CD14-positive monocyte (primary cell): Measurements from ENCODE around the gene PRAC1. TPM values are rescaled to one million over a fixed set of nuclear protein-coding genes. Genes with fewer than 3 reads are reported as not detected.

ENCODE experiments used
- DNase-seq, 3 donors: peaks; one replicate each; pipeline ENCODE4 v3.0.0-alpha.2; 2011 to 2022
- H2AFZ ChIP-seq: 2 replicates; pipeline ENCODE4 v1.6.0; 2012; ENCODE audit warnings: mild to moderate bottlenecking, low read depth, low read length, inconsistent platforms; ENCODE audit not compliant: insufficient read depth, poor library complexity, severe bottlenecking
- H3K27ac ChIP-seq, 2 donors: 1 replicate in 1 of 2; 2 replicates in 1 of 2; pipeline ENCODE4 v1.5.1; 2012 to 2013; ENCODE audit warnings: low read length in 2 of 2, control low read depth in 1 of 2, inconsistent platforms in 1 of 2, low read depth in 1 of 2, mild to moderate bottlenecking in 1 of 2
- H3K27me3 ChIP-seq, 2 donors: one replicate each; pipeline versions ENCODE4 v1.6.0 to v1.6.1; 2011 to 2013; ENCODE audit warnings: low read length in 2 of 2; ENCODE audit not compliant: control insufficient read depth in 2 of 2, insufficient read depth in 2 of 2
- H3K36me3 ChIP-seq, 2 donors: replicated peaks in 1 of 2; 1 replicate in 1 of 2; 2 replicates in 1 of 2; pipeline versions ENCODE4 v1.5.1 to v1.6.1; 2012 to 2013; ENCODE audit warnings: low read length in 2 of 2, control low read depth in 1 of 2, inconsistent platforms in 1 of 2, mild to moderate bottlenecking in 1 of 2; ENCODE audit not compliant: insufficient read depth in 2 of 2, control insufficient read depth in 1 of 2
- H3K4me1 ChIP-seq, 2 donors: 1 replicate in 1 of 2; 2 replicates in 1 of 2; pipeline versions ENCODE4 v1.5.1 to v1.6.1; 2012 to 2013; ENCODE audit warnings: low read length in 2 of 2, control low read depth in 1 of 2, inconsistent platforms in 1 of 2, mild to moderate bottlenecking in 1 of 2, moderate library complexity in 1 of 2; ENCODE audit not compliant: insufficient read depth in 2 of 2, control insufficient read depth in 1 of 2
- H3K4me2 ChIP-seq: replicated peaks from 2 replicates; pipeline ENCODE3; 2012; ENCODE audit warnings: low read length, moderate library complexity, mild to moderate bottlenecking; ENCODE audit not compliant: poor library complexity, severe bottlenecking; ENCODE audit errors: extremely low read depth
- H3K4me3 ChIP-seq, 3 experiments: fragments of 200-600 bp in 1 of 3; sonication (generic) in 1 of 3; replicated peaks in 1 of 3; 1 replicate in 2 of 3; 2 replicates in 1 of 3; pipeline ENCODE4 v1.5.1; 2011 to 2013; ENCODE audit warnings: low read length in 3 of 3, mild to moderate bottlenecking in 3 of 3, control low read depth in 2 of 3, low read depth in 2 of 3, inconsistent platforms in 1 of 3, moderate library complexity in 1 of 3
- H3K79me2 ChIP-seq: 2 replicates; pipeline ENCODE4 v1.6.0; 2012; ENCODE audit warnings: mild to moderate bottlenecking, control low read depth, inconsistent platforms, low read length, moderate library complexity; ENCODE audit not compliant: insufficient read depth
- H3K9ac ChIP-seq: 2 replicates; pipeline ENCODE4 v1.6.0; 2017; ENCODE audit warnings: low read length, mild to moderate bottlenecking; ENCODE audit not compliant: insufficient read depth, poor library complexity, severe bottlenecking
- H3K9me3 ChIP-seq, 2 donors: replicated peaks in 1 of 2; 1 replicate in 1 of 2; 2 replicates in 1 of 2; pipeline versions ENCODE4 v1.5.1 to v1.6.1; 2012 to 2013; ENCODE audit warnings: low read length in 2 of 2, control low read depth in 1 of 2; ENCODE audit not compliant: control insufficient read depth in 1 of 2, insufficient read depth in 1 of 2
- H4K20me1 ChIP-seq: 2 replicates; pipeline ENCODE4 v1.6.0; 2012; ENCODE audit warnings: mild to moderate bottlenecking, low read length, control low read depth, moderate library complexity; ENCODE audit not compliant: insufficient read depth
- H3K27ac Mint-ChIP-seq, 7 donors: one replicate each; pipeline ENCODE4 v1.8.0; 2020; ENCODE audit warnings: mild to moderate bottlenecking in 7 of 7, mixed read lengths in 7 of 7, moderate library complexity in 6 of 7, inconsistent platforms in 2 of 7
- H3K27me3 Mint-ChIP-seq, 3 donors: one replicate each; pipeline ENCODE4 v1.8.0; 2021 to 2022; ENCODE audit warnings: low read depth in 3 of 3, mild to moderate bottlenecking in 3 of 3, mixed read lengths in 3 of 3, moderate library complexity in 3 of 3, inconsistent platforms in 1 of 3
- H3K36me3 Mint-ChIP-seq, 2 donors: one replicate each; pipeline ENCODE4 v1.8.0; 2020; ENCODE audit warnings: mixed read lengths in 2 of 2, inconsistent platforms in 1 of 2, mild to moderate bottlenecking in 1 of 2
- H3K4me1 Mint-ChIP-seq: one replicate; pipeline ENCODE4 v1.8.0; 2020; ENCODE audit warnings: mild to moderate bottlenecking, mixed read lengths
- H3K4me3 Mint-ChIP-seq, 2 donors: one replicate each; pipeline ENCODE4 v1.8.0; 2020; ENCODE audit warnings: mild to moderate bottlenecking in 2 of 2, mixed read lengths in 2 of 2, moderate library complexity in 1 of 2
- H3K9me3 Mint-ChIP-seq, 7 donors: one replicate each; pipeline ENCODE4 v1.8.0; 2020 to 2022; ENCODE audit warnings: mixed read lengths in 7 of 7, mild to moderate bottlenecking in 6 of 7, moderate library complexity in 6 of 7, inconsistent platforms in 2 of 7
- WGBS: methylation state at CpG from one replicate; pipeline ENCODE4 v1.1.5; 2013; ENCODE audit warnings: missing lambda C conversion rate; ENCODE audit not compliant: insufficient coverage; 5-methylcytosine and 5-hydroxymethylcytosine counted together
- intact Hi-C, 2 donors: fragments of 100-400 bp; cut with micrococcal nuclease; formaldehyde crosslinking; loops; one replicate each; pipeline versions ENCODE4 v1.15.0 to v1.15.1; 2023
- polyA minus RNA-seq: library from RNA; depleted of rRNA, polyadenylated mRNA; stranded (reverse); fragments of >200 nt; gene quantifications from 2 replicates; pipeline ENCODE4 v1.2.3, GENCODE V29; 2012
- polyA plus RNA-seq, 3 donors: library from polyadenylated mRNA; depleted of rRNA in 1 of 3; unstranded in 2 of 3; stranded (reverse) in 1 of 3; fragments of 300-500 nt in 2 of 3; fragments of >200 nt in 1 of 3; fragmentation: Illumina TruSeq in 2 of 3; gene quantifications; 1 replicate in 2 of 3; 2 replicates in 1 of 3; pipeline ENCODE4 v1.2.3, GENCODE V29; 2012 to 2021
- total RNA-seq, 12 experiments: library from RNA in 1 of 12; stranded (reverse) in 1 of 12; fragments of 120-200 nt in 1 of 12; gene quantifications; one replicate each; pipeline ENCODE4 v1.2.4 and lab custom pipeline; 2013 to 2026; ENCODE audit warnings: mixed read lengths in 6 of 12, inconsistent platforms in 1 of 12
- TF ChIP-seq, protein P1 (sequence below): fragments of 200-600 bp; IDR thresholded peaks from one replicate; pipeline ENCODE4 v1.8.0; 2022; ENCODE audit warnings: antibody characterized with exemption, mild to moderate bottlenecking

The PRAC1 gene
- total RNA-seq (2013): not detected
- polyA plus RNA-seq: not detected
- not detected in 2 replicates for polyA minus RNA-seq
- total RNA-seq (lab: John Stamatoyannopoulos, UW): 0 to 0.30 (median 0) reads per million in 11 experiments

DNA sequence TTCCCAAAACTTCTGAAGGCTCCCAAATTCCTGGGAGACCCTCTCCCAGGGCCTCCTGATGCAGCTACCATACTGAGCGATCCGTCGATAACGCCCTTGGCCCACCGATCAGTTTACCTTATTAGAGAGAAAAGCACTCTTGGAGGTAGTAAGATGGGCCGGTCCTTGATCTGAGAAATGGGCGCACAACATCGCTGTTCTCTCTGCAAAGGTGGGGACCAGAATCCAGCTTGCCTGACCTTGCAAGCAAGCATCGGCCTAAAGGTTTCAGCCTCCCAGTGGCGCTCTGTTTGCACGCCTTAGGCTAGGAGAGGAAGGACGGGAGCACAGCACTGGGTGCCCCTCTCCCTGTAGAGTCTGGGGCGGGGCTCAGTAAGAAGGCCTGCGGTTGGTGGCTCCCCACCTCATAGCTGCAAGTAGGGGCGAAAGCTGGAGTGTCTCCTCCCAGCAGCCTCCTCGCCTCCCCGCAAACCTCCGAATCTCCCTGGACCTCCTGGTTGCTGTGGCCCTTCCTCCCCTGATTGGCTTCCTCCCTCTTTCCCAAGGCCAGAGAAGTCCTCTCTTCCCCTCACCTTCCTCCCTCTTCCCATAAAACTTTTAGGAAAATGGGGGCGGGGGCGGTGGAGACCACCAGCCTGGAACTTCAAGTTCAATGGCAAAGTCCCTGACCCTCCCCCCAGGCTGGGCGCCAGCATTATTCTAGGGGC is at the start of gene PRAC1:
Gene PRAC1 (minus strand): TSS at position 318 of the 707 bp plus-strand sequence. CDS start 126 bp downstream, at position 192.
- Histone ChIP-seq H4K20me1 (no peaks in the 10 kb centered on the region), H3K27ac (no peak within 1 kb of the TSS), H3K4me3 (peak within 1 kb of the TSS in 2 of 3 experiments; percentile 19 to 64), H3K4me2 (peak within 1 kb of the TSS; percentile 70), H3K9ac (no peak within 1 kb of the TSS), H3K9me3 (peaks cover 6 to 56% of the 10 kb centered on the region in 2 donors), H3K79me2 (no peaks in the 10 kb centered on the region), H2AFZ (peak within 1 kb of the TSS; percentile 48), H3K4me1 (peaks cover 21 to 25% of the 10 kb centered on the region in 2 donors), H3K36me3 (no peaks in the 10 kb centered on the region), H3K27me3 (peaks cover 95 to 100% of the 10 kb centered on the region in 2 donors)
- Mint-ChIP-seq H3K9me3 (peaks cover 0 to 43% (median 21%) of the 10 kb centered on the region in 7 donors), H3K4me3 (peak within 1 kb of the TSS; percentile 56 to 88), H3K36me3 (peaks cover 0 to 16% of the 10 kb centered on the region in 2 donors), H3K27ac (no peak within 1 kb of the TSS), H3K4me1 (peaks cover 35% of the 10 kb centered on the region), H3K27me3 (peaks cover 98 to 100% (median 100%) of the 10 kb centered on the region in 3 donors)
- TF ChIP-seq, protein P1, sequence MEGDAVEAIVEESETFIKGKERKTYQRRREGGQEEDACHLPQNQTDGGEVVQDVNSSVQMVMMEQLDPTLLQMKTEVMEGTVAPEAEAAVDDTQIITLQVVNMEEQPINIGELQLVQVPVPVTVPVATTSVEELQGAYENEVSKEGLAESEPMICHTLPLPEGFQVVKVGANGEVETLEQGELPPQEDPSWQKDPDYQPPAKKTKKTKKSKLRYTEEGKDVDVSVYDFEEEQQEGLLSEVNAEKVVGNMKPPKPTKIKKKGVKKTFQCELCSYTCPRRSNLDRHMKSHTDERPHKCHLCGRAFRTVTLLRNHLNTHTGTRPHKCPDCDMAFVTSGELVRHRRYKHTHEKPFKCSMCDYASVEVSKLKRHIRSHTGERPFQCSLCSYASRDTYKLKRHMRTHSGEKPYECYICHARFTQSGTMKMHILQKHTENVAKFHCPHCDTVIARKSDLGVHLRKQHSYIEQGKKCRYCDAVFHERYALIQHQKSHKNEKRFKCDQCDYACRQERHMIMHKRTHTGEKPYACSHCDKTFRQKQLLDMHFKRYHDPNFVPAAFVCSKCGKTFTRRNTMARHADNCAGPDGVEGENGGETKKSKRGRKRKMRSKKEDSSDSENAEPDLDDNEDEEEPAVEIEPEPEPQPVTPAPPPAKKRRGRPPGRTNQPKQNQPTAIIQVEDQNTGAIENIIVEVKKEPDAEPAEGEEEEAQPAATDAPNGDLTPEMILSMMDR: no peak
- WGBS: 8% methylated on average over 11 of the region's 21 CpGs
- no peak for DNase-seq
- intact Hi-C loops: no loop called here

DNA sequence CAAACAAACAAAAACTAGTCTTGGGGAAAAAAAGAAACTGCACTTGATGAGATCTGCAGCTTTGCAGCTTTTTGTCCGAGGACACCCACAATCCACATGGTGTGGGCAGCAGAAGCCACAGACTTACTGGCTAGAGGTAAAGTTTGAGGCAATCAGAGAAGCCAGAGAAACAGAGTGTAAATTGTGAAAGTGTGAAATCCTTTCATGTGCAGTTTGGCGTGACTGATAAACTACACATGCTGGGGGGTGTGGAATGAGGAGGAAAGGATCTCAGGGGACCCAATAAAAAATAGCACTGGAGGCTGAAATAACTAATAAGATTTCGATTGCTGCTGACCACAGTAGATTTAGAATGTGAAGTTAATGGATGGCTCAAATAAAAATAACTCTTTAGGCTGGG is 48.6 kb upstream of the PRAC1 start:
- H3K4me1 ChIP-seq: peaks cover 0 to 3% of the 10 kb centered on the region in 2 donors
- peak overlapping the region; percentile 37 for H2AFZ ChIP-seq
- no peak overlapping the region for H3K4me2 ChIP-seq
- no peak overlapping the region for H3K9ac ChIP-seq
- H3K27me3 ChIP-seq: peaks cover 0 to 4% of the 10 kb centered on the region in 2 donors
- Mint-ChIP-seq H3K27ac (no peak overlapping the region), H3K4me3 (no peak overlapping the region), H3K4me1 (no peaks in the 10 kb centered on the region), H3K36me3 (no peaks in the 10 kb centered on the region), H3K9me3 (peaks cover 0 to 9% (median 5%) of the 10 kb centered on the region in 7 donors), H3K27me3 (peaks cover 13 to 14% (median 14%) of the 10 kb centered on the region in 3 donors)
- 91% methylated on average over 1 of the region's 3 CpGs for WGBS
- H4K20me1 ChIP-seq: no peaks in the 10 kb centered on the region
- no peak for DNase-seq
- H3K27ac ChIP-seq: no peak overlapping the region
- no peaks in the 10 kb centered on the region for H3K36me3 ChIP-seq
- TF ChIP-seq, protein P1: no peak
- no peaks in the 10 kb centered on the region for H3K9me3 ChIP-seq
- no peak overlapping the region for H3K4me3 ChIP-seq
- intact Hi-C loops: no loop called here
- no peaks in the 10 kb centered on the region for H3K79me2 ChIP-seq
